22Rv1 (cell line): ENCODE data around the gene ABCB6.

Experiments used
- H3K27ac ChIP-seq: fragments of 450-650 bp; 2 replicates; pipeline ENCODE4 v1.5.1; 2017
- CTCF ChIP-seq: fragments of 450-650 bp; IDR thresholded peaks from 2 replicates; pipeline ENCODE4 v1.5.1; 2017; ENCODE audit warnings: mild to moderate bottlenecking
- ZFX ChIP-seq: fragments of 450-650 bp; IDR thresholded peaks from 2 replicates; pipeline ENCODE4 v1.6.1; 2017; ENCODE audit warnings: antibody characterized with exemption, borderline replicate concordance

ABCB6 gene

DNA sequence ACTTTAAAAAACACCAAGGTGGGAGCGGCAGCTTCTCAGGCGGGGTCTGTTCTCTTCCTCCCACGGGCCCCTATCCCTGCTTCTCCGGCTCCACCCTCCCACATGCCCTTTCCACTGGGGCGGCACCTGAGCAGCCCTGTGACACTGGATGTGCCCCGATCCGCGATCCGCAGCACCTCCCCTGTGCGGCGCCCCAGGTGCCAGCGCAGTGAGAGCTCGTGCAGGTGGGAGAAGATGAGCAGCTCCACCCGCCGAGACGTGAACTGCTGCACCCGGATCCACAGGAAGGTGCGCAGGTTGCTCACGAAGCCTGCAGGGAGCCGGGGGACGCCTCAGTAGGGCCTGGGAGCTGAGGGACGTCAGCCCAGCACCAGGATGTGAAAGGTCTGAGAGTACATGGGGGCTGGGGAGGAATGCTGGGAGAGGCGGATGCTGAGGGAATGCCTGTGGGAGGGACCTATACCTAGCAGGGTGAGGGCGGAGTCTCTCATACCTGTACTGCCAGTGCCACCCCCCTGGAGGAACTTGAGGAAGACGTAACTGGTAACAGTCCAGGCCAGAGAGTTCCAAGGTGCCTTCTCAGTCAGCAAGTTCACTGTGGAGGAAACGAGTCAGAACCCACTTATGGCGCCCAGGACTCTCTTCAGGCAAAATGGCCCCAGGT is 2.8 kb downstream of the ABCB6 start:
- peak overlapping the region; percentile 97 for H3K27ac ChIP-seq
- TF ChIP-seq ZFX (no peak), CTCF (no peak)

- TF ChIP-seq CTCF, result no peak
- no peak for TF ChIP-seq ZFX
- no peak overlapping the region for H3K27ac ChIP-seq
These were observed 4.0 kb downstream of the ABCB6 start for GRCh38 chr2:219214786-219215185.

GRCh38 chr2:219214141-219214540 is 4.6 kb downstream of the ABCB6 start:
- no peak overlapping the region for H3K27ac ChIP-seq
- TF ChIP-seq ZFX (no peak), CTCF (no peak)

DNA sequence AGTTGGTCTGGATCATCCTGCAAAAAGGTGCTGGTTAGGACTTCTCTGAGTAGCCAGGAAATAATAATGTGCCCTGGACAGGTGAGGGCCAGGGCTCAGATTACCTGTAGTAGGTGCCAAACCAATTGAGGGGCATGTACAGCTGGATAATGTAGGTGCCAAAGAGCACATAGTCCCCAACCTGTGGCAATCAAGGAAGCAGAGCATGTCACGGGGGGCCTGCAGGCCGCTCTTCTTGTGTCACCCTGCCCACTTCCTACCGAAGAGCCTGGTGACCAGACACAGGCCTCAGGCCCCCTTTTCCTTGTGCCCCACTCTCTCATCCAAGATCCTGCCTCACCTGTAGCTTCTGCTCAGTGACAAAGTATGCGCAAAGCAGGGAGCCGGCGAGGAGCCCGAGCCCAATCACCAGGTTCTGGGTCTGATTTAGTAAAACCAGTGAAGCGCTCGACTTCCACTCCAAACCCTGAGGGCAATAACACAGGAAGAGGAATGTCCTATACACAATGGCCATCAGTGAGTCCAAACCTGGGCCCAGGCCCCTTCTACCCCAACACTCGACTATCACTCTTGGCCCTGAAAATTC is 5.2 kb downstream of the ABCB6 start:
- TF ChIP-seq CTCF, result no peak
- TF ChIP-seq ZFX, result no peak
- no peak overlapping the region for H3K27ac ChIP-seq

- H3K27ac ChIP-seq, result no peak overlapping the region
- no peak for TF ChIP-seq ZFX
These were observed 5.7 kb downstream of the ABCB6 start for GRCh38 chr2:219213026-219213415.

DNA sequence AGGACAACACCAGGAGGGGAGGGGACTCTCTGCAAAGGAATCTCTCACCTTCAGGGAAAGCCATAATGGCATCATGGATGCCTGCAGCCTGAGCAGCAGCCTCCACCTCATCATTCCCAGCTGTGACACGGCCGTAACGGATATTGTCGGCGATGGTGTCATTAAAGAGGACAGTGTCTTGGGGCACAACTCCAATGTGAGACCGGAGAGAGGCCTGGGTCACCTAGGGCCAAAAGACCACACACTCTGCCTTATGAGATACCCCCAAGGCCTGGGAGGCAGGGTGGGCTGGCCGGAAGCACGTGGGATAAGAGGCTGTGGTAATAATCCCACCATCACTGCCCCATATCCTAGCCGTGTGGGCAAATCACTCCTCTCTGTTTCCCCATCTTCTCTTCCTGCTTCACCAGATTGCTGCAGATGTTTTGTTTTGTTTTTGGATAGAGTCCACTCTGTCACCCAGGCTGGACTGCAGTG is 7.8 kb downstream of the ABCB6 start:
- peak overlapping the region; percentile 6; the same call in 1 of the 2 replicates for H3K27ac ChIP-seq
- TF ChIP-seq CTCF (no peak), ZFX (no peak)

- peak overlapping the region; percentile 92; the same call in 1 of the 2 replicates for H3K27ac ChIP-seq
- TF ChIP-seq CTCF, result no peak
- no peak for TF ChIP-seq ZFX
These were observed 8.4 kb downstream of the ABCB6 start for GRCh38 chr2:219210196-219210885.
